ENCODE data around the gene SDHA.

The SDHA gene

DNA sequence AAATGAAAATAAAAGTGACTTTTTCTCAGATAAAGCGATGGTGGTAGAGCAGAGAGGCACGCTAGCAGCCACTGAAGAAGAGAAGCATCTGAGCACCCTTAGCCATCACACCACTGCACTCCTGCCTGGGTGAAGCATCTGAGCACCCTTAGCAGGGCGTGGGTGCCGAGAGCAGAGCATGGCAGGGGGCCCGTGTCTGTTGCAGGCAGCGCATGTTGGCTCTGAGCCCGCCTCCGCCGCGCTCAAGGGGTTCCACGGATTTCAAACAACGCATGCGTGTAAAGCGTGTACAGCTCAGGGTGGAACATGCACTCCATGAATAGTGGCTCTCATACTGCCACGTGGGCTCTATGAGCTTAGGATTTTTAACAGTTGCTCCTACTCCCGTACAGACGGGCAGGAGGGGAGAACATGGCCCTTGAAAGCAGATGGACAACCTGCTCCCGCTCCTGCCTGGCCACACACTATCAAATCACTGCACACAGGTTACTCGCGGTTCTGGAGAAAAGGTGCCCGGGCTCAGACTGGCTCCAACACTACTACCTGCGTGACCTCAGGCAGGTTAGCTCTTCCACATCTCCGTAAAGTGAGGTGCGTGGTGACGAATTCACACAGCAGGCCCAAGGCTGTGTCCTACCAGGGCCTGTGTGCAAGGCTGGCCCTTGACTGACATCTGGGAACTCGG, 14.7 kb upstream of the SDHA start:
- in situ Hi-C loops (cut with HindIII; ENCODE audit: low sequenced_read_pairs), result no loop called here
- DNase-seq (ENCODE audit: low read depth, low spot score), result no peak
- TF ChIP-seq, protein P1, sequence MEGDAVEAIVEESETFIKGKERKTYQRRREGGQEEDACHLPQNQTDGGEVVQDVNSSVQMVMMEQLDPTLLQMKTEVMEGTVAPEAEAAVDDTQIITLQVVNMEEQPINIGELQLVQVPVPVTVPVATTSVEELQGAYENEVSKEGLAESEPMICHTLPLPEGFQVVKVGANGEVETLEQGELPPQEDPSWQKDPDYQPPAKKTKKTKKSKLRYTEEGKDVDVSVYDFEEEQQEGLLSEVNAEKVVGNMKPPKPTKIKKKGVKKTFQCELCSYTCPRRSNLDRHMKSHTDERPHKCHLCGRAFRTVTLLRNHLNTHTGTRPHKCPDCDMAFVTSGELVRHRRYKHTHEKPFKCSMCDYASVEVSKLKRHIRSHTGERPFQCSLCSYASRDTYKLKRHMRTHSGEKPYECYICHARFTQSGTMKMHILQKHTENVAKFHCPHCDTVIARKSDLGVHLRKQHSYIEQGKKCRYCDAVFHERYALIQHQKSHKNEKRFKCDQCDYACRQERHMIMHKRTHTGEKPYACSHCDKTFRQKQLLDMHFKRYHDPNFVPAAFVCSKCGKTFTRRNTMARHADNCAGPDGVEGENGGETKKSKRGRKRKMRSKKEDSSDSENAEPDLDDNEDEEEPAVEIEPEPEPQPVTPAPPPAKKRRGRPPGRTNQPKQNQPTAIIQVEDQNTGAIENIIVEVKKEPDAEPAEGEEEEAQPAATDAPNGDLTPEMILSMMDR (IDR thresholded peaks at IDR 0.05; ENCODE audit: low read depth, low read length), result no peak
- no peak overlapping the region for H3K4me3 ChIP-seq (ENCODE audit: low read depth, low read length)

DNA sequence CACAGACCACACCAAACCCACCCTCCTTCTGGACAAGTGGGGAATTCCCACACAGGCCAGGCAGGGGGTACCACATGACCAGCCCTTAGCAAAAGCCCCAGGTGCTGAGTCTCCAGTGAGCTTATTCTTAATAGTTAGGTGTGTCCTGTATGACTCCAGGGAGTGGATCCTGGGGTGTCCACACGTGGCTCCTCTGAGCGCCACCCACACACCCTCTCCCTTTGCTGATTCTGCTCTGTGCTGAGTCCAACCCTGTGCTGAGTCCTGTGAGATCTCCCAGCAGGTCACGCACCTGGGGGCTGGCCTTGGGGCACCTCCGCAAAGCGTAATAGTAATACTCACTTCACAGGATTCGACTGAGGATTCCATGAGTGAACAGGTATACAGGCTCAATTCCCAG, 14.1 kb upstream of the SDHA start:
- TF ChIP-seq, protein P1 (IDR thresholded peaks at IDR 0.05; ENCODE audit: low read depth, low read length), result no peak
- DNase-seq (ENCODE audit: low read depth, low spot score), result no peak
- in situ Hi-C loops (cut with HindIII; ENCODE audit: low sequenced_read_pairs), result no loop called here

DNA sequence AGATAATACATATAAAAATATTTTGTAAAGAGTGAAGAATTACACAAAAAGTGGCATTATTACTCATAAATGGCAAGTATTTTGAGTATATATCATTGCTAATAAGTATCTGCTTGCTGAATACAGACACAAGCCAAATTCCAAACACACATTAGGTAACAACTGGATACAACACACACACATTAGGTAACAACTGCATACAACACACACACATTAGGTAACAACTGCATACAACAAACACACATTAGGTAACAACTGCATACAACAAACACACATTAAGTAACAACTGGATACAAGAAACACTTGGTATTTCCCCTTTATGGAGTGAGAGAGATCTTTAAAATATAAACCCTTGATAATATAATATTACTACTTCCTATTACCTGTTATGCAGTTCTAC, 13.7 kb upstream of the SDHA start:
- in situ Hi-C loops (cut with HindIII; ENCODE audit: low sequenced_read_pairs), result no loop called here

More for the DNA sequence above, 14.1 kb upstream of the SDHA start:
- no peak overlapping the region for H3K4me3 ChIP-seq (ENCODE audit: low read depth, low read length)

DNA sequence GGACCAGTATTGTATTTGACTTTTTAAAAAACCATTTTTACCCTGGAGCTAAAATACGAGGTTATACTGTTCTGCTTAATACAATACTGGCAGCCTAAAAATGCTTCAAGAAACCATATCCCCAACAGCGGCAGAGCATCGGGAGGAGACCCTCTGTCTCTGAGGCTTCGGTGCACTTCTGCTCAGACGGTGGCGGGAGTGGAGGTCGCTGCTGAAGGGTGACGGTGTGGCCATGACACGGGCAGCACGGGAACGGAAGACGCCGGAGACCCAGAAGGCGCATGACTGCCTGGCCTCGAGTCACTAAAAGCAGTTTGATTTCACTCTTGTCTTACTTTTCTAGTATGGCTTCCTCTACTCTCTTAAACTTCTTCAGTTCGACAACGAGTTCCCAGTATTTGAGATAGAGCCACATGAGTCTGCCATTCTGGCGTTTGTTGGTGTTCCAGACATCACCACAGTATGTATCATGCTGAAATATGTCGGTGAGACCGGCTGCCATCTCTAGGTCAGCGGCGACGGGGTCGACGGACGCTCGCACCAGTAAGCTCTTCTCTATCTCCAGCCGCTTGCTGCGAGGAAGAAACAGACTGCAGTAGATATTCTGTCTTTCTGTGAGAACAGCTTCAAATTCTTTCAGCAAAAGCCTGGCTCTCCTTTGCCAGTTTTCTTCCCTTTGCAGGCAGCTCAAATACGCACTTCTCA, 13.0 kb upstream of the SDHA start:
- H3K4me3 ChIP-seq (ENCODE audit: low read depth, low read length), result no peak overlapping the region
- DNase-seq (ENCODE audit: low read depth, low spot score), result no peak
- in situ Hi-C loops (cut with HindIII; ENCODE audit: low sequenced_read_pairs), result no loop called here
- TF ChIP-seq, protein P1 (IDR thresholded peaks at IDR 0.05; ENCODE audit: low read depth, low read length), result no peak

More for the DNA sequence above, 13.7 kb upstream of the SDHA start:
- no peak for DNase-seq (ENCODE audit: low read depth, low spot score)
- H3K4me3 ChIP-seq (ENCODE audit: low read depth, low read length), result no peak overlapping the region
- TF ChIP-seq, protein P1 (IDR thresholded peaks at IDR 0.05; ENCODE audit: low read depth, low read length), result no peak

DNA sequence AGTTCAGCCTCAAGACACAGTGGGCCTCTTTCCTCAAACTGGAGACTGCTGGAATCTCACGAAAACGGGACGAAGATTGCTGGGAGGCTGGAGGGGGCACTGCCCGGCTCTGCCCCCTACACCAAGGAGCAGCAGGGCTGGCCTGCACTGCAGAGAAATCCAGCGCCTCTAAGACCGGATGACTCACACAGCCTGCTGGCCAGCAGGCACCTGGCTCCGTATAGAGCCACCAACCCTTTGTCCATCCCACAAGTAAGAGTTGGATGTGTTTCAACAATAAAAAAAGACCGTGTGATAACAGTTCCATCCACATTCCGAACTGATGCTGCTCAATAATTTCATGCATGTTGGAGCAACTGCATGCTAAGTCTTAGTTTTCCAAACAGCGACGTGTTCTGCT, 11.7 kb upstream of the SDHA start:
- TF ChIP-seq, protein P1 (IDR thresholded peaks at IDR 0.05; ENCODE audit: low read depth, low read length), result no peak
- H3K4me3 ChIP-seq (ENCODE audit: low read depth, low read length), result no peak overlapping the region
- DNase-seq (ENCODE audit: low read depth, low spot score), result peak; percentile 59
- in situ Hi-C loops (cut with HindIII; ENCODE audit: low sequenced_read_pairs), result no loop called here

DNA sequence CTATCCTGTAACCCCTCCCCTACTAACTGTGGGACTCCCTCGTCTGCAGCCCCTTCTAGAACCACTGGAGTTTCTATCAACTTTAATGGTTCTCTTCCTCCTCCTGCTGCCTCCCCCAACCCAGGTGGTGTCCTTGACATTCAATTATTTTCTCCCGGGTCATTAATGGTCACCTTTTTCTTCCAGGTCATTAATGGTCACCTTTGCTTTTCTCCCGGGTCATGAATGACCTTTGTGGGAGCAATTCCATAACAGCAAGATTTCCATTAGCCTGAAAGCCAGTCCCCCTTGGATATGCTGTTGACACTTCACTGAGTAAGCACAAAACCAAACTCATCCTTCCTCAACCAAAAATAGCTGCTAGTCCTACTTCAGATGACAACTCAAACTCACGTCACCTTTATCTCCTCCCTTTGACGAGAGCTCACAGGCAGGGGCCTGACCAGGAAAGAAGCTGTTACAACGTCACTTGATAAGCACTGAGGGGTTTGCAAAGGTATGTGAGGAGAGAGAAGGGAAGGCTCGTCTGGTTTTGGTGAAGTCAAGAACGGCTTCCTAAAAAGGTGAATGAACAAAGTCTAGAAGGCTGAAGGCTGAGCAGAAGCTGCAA, 11.1 kb upstream of the SDHA start:
- TF ChIP-seq, protein P1 (IDR thresholded peaks at IDR 0.05; ENCODE audit: low read depth, low read length), result no peak
- no peak for DNase-seq (ENCODE audit: low read depth, low spot score)
- H3K4me3 ChIP-seq (ENCODE audit: low read depth, low read length), result no peak overlapping the region
- in situ Hi-C loops (cut with HindIII; ENCODE audit: low sequenced_read_pairs), result no loop called here

Data from astrocyte of the spinal cord (primary cell).